ENCODE data around the gene METTL24.
"Not testable (repeated sequence)": the region's sequence is repeated elsewhere in the genome, so short reads cannot be mapped to it uniquely, and the experiment has no call there.

Gene METTL24

DNA sequence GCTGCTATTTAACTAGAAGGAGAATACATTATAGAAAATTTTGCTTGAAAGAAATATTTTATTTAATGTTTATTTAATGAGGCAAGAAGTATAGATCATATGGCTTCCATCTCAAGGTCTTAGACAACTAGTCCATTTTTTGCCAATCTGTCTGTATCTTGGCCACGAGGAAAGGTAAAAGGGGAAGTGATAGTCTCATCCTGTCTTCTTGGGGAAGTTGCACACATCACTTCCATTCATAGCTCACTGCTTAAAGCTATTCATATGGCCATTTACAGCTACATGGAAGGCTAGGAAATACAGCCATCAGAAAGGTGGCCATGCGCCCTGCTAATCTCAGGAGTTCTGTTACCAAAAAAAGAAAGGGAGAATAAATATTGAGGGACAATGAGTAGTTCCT, 50.8 kb downstream of the METTL24 start:
- no peak for DNase-seq

DNA sequence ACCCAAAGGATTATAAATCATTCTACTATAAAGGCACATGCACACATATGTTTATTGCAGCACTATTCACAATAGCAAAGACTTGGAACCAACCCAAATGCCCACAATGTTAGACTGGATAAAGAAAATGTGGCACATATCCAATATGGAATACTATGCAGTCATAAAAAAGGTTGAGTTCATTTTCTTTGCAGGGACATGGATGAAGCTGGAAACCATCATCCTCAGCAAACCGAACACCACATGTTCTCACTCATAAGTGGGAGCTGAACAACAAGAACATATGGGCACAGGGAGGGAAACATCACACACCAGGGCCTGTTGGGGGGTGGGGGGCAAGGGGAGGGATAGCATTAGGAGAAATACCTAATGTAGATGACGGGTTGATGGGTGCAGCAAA, 52.3 kb downstream of the METTL24 start:
- DNase-seq, result not testable (repeated sequence)

DNA sequence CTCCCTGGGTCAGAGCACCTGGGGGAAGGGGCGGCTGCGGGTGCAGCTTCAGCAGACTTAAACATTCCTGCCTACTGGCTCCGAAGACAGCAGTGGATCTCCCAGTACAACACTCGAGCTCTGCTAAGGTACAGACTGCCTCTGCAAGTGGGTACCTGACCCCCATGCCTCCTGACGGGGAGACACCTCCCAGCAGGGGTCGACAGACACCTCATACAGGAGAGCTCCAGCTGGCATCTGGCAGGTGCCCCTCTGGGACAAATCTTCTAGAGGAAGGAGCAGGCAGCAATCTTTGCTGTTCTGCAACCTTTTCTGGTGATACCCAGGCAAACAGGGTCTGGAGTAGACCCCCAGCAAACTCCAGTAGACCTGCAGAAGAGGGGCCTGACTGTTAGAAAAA, 54.5 kb downstream of the METTL24 start:
- not testable (repeated sequence) for DNase-seq

DNA sequence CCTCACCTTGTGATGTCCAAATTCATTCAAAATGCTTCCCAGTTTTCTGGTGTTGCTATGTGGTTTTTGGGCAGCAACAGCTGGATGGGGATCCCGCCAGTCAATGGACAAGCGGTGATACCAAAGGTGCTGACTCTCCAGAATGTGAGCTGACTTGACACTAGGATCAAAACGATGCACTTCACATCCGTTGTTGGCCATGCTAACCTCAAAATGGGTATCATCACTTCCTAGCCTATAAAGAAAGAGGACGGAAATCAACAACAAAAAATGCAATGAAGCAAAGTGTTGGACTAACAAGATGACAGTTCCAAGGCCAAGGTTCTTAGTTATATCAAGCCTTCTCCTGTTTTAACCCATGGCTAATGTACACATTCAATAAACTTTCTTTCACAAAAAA, 59.2 kb downstream of the METTL24 start:
- no peak for DNase-seq

DNA sequence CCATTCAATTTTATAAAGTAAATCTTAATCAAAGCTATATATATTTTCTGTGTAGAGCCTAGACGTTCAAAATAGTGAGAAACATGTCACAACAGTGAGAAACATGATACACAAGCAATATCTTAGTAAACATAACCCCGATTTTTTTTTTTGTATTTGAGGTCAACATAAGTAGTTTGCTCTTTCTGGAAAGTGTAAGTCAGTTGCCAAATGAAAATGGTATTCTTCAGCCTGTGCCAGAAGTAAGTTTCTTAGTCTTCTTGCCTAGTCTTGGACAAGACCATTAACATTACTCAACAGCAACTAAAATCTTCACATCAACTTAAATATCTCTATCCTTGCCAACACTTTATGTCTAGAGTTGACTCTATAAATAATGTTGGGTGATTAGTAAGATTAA, 59.7 kb downstream of the METTL24 start:
- no peak for DNase-seq

DNA sequence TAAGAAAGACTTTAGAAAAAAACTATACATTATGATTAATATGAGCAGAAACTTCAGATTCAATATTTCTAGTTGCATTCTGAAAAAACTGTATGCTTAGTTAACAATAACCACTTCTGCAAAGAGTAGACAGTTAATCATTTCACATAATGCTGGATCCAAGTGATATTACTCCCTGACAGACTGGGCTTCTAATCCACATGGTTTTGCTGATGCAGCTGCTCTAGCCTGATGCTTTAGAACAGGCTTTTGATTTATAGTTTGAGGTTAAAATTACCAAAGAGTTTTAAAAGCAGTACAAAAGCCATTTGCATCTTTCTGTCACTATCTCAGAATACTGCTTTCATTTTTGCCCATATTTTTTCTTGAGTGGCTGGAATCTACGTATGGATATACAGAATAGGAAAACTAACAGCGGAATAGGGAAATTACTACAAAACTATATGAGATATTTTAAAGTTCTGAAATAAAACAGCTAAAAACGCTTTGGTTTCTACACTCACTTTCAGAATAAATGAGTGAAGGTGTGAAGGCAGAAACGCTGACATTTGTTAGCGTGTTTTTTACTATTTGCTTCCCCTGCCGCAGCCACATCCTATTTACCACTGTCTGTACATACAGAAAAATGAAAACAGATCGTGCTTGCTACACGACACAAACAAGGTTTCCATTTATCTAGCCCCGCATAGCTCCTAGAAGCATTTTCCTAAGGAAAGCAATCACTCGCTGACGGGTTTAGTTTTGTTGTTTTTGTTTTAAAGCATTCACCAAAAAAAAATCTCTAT, 61.7 kb downstream of the METTL24 start:
- no peak for DNase-seq

DNA sequence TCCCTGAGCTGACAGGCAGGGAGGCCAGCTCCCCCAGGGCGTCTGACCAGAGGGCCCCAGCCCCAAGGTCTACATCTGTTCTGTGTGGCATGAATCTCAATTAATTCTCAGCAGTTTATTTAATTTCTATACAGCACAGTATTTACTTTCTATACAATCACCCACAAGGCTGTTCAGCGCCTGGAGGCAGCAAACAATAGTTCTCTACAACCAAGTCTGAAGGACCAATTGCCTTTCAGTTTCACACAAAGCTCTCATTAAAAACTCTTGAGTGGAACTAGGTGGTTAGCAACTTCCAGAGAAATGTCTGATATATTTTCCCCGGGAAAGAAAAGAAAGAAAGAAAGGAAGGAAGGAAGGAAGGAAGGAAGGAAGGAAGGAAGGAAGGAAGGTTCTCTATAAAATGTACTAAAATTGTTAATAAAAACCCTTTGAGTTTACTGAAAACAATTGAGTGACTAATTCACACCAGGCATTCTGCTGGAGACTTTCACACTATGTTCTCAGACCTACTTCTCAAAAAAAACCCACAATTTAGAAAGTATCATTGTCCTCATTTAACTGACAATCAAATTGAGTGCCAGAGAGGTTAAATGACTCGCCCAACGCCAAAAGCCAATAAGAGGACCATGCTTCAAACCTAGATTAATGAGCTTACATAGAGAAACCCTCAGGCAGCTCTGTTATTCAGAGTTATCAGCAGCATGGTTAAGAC, 62.5 kb downstream of the METTL24 start:
- no peak for DNase-seq

DNA sequence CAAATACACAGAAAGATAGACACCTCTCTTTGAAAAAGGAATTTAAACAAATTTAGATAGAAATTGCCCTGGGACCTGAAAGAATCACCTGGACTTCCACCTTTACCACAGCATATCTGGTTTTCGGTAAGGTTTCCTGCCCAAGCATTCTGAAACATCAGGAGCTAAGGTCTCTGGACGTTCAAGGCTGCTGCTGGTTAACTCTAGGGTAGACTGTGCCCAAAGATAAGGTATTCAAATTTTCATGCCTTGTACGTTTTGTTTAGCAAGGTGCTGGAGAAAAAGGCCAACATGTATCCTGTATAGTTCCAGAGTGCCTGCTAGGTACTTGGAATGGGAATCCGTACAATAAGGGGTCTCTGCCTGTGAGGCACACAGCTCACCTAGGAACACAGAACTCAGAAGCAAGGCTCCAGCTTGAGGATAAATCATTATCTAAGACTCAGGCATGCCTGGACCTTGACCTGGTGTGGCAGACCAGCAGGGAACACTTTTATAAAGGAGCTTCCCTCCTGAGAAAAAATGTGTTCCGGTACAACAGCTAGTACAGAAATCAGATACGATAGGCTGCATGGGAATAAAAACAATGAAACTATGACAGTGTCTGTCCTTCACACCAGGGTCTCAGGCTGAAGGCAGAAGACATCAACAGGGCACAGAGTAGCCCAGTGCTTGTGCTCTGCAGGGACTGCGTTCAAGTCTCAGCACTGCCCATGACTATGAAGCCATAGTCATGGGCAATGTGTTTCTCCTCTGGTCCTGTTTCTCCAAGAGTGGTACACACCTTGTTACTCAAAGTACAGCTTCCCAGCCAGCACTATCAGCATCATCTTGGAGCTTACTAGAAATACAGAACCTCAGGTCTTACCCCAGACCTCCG, 70.4 kb downstream of the METTL24 start:
- DNase-seq, result no peak

DNA sequence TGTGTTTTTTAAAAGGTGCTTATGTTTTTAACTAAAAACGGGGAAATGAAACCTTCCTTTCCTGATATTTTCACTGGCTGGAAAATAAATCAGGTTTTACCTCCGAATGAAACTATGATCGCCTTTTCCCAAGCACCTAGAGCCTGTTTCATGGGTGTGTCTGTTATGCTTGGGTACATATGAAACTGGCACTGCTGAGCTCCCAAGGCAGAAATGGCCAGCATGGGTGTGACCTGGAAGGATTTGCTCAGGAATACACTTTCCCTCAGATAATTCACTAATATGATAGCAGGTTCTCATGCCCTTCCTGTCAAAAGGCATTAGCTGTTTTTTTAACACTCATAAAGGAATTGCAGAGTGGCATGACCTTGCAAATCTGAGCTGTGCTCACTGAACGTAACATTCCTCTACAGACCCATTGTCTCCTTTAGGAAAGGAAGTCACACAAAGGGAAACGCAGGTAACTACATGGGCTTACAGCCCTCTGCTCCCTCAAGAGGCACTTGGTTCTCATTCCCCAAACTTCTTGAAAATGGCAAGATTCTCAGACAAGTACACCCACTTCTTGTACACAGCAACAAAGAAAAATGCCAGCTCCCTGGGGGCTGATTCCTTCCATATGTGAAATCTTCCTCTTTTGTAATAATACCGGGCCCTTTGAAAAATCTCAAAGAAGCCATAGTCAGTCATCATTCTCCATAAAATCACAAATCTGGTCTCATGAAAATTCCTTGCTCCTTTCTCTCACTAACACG, 72.7 kb downstream of the METTL24 start:
- no peak for DNase-seq

DNA sequence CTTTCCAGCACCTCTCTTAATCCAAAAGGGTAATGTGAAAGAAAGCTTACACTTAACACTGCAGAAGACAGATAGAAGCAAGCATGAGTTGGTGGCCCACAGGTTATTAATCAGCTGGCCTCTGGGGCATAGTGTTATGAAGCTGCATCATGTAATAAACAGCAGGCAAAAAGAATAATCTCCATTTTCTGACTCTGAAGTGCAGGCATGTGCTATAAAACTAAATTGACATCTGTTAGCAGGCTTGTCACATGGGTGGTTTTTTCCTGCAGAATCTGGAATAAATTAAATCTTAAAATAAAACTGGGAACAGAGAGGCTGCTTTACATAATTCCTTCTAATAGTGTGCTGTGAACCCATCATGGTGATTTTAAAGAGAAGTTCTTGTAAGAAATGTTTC, 73.3 kb downstream of the METTL24 start:
- DNase-seq, result no peak

DNA sequence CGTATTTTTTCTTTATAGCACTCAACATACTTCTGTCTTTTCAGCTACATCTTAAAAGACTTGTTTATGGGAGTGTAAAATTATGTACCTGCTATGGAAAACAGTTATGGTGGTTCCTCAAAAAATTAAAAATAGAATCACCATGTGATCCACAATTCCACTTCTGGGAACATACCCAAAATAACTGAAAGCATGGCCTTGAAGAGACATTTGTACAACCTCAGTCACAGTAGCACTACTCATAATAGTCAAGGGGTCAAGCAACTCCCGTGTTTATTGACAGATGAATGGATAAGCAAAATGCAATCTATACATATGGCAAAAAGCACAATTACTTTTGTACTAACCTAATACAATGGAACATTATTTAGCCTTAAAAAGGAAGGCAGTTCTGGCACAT, 74.5 kb downstream of the METTL24 start:
- no peak for DNase-seq

DNA sequence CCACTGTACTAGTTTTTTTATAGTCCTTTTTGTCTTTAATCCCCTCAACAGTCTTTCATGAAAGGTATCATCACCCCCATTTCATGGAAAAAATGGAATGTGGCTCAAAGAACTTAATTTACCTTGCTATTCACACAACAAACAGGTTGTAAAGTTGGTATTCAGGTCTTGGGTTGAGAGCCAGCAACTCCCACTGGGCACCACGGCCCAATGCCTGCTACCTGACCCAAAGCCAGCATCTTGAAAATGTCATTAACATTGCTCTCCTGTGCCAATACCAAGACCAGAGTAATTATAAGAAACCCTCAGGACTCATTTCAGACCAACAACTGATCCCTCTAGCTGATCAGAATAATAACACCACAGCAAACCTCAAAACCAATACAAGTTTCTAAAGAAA, 75.7 kb downstream of the METTL24 start:
- DNase-seq, result no peak

DNA sequence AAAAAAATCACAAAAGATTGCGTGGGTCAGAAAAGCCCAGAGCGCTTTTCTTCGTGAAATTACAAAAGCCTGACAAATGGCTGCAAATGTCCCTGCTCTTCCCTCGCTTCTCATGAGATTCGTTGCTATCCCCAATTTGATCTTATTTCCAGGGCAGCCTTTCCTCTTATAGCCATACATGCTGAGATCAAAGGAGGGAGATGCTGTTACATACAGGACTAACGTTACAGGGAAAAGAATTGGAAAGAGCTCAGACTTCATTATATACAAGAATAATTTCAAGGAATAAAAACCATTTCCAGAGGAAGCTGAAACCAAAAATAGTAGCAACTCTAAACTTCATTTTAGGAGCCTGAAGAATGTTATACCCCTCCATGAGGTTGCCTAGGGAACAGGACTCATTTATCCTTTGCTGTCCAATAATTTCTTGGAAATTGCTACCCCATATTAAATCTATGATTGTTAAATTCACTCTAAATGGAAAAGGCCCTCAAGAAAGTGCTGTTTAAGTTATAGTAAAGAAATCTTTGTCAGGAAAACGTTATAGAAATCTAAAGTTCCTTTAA, 81.0 kb downstream of the METTL24 start:
- no peak for DNase-seq

DNA sequence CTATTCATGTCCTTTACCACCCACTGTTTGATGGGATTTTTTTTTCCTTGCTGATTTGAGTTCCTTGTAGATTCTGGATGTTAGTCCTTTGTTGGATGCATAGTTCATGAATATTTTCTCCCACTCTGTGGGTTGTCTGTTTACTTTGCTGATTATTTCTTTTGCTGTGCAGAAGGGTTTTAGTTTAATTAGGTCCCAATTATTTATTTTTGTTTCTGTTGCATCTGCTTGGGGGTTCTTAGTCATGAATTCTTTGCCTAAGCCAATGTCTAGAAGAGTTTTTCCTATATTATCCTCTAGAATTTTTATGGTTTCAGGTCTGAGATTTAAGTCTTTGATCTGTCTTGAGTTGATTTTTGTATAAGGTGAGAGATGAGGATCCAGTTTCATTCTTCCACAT, 85.4 kb downstream of the METTL24 start:
- not testable (repeated sequence) for DNase-seq

DNA sequence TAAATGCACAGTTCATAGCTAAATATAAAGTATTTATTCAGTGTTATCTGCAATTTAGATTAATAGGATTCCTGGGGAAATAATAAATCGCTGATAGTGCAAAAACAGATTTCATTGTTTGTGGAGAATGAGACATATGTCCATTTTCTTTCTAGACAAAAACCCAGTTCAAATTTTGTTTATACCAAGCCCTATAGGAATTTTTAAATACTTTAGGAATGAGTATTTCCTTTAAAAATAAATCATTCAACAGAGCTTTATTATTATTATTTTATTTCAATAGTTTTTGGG, 86.5 kb downstream of the METTL24 start:
- no peak for DNase-seq

DNA sequence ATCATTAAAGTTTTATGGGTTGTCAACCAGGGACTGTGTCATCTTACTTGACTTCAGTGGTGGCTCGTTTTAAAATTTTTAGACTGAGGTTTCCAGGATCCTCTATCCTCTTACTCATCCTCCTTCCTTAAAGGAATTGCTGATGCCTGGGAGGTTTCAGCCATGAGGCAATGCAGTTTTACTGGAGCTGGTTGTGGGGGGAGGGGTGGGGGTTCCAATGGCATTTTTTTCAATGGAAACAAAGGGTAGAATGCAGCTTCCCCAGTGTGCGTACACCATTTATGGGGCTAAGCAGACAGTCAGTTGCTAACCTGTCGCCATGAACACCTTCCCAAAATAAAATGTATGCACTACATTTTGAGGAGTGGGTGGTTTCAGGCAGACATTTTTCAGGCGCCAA, 88.0 kb downstream of the METTL24 start:
- DNase-seq, result no peak

DNA sequence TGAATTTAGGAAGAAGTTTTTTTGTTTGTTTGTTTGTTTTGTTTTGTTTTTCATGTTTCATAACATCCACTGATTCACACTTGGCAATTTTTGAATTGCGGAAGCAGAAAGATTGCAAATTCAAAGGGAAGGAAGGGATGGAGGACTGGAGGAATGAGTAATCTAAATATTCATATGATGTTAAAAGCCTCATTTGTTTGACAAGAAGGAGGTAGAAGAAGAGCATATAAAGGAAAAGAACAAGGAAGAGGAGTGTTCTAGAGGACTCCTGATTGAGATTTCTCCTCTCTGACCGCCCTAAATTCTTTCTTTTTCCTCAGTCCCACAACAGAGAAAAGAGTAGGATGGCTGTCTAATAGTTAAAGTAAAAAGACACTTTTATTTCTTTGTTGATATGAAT, 88.5 kb downstream of the METTL24 start:
- DNase-seq, result no peak

DNA sequence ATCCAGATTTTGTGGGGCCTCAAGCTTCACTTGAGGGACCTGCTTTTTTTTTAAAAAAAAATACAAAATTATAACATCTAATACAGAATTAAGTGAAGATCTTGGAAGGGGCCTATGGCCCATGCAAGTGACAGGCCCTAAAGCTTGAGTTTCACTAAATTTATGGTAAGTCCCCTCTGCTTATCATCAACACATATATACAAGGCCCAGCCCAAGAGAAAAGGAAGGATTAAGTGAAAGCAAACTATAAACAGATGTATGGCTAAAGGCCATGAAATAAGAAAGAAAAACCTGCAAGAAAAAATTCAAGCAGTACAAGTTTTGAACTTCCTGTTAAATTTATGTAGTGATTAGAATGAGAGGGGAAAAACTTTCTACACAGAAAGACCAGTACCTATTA, 91.2 kb downstream of the METTL24 start:
- DNase-seq, result no peak

DNA sequence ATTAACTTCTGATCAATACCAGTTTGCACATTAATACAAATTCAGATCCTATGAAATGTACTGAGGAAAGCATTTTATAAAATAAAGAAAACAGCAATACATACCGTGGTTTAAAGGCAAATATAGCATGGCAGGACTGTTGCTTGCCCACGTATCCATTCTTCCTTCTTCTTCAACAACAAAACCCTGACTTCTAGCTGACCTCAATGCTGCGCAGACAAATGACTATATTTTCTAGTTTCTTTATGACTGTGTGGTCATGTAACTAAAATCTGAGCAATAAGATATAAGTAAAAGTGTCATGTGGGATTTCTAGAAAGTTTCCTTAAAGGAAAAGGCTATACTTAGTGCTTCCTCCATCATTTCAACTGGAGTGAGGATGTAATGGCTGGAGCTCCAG, 92.9 kb downstream of the METTL24 start:
- DNase-seq, result no peak

DNA sequence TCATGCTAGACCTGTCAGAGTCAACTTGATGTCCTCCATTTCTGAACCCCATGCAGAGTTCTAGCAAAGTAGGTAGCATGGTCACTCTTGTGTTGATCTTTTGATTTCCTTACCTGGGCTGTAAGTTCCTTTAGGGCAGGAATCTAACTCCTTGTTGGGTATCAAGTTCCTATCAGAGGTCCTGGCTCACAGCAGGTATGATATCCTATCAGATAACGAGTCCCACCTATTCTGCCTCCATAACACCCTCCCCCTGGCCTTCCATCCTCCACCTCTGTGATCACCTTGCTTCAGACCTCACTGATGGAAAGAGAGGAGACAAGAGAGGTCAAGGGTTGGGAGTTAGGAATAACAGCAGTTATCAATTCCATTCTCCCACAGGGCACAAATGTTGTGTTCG, 101.8 kb downstream of the METTL24 start:
- no peak for DNase-seq

DNA sequence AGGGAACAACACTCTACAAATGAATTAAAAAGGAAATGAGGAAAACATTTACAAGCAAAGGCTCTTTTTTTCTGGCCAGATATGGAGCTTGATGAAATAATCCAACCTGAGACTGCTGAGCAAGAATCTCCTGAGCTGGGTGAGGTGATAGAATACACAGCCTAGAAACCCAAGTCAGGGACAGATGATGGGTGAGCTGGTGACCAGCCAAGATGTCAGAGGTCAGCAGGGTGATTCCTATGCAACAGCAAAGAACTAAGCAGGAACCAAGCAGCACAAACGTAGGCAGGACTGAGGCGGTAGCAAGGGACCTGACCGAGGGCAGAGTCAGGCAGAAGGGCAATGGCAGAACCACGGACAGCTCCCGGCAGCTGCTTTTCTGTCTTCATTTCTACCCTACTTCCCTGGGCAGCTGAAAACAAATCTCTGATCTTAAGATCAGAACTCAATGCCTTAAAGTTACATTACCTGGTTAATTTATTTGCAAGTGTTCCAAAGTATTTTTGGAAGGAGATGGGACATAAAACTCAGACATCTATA, 102.9 kb downstream of the METTL24 start:
- DNase-seq, result no peak

DNA sequence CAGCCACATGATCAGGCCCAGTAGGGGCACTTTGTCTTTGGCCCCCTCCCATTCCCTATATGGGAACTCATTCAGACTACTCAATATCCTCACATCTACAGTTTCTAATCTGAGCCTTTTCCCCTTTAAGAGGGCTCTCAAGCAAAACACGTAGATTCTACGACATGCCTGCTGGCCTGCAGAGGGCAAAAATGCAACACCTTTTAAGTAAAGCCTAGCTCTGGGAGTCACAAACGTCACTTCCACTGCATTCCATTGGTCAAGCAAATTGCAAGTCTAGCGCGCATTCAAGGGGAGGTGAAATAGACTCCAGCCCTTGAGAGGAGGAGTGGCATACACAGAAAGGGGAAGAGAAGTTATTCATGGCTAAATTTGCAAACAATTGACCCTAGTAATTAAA, 107.3 kb downstream of the METTL24 start:
- no peak for DNase-seq

DNA sequence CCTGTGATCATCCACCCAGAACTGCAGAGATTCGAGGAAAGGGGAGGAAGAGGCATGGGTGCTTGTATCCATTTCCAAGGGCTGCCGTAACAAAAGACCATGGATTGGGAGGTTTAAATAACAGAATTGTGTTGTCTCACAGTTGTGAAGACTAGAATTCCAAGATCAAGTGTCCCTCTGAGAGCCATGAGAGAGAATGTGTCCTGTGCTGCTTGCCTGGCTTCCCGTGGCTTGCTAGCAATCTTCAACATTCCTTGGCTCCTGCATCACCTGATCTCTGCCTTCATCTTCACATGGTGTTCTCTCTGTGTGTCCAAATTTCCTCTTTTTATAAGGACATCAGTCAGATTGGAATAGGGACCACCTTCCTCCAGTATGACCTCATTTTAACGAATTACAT, 108.1 kb downstream of the METTL24 start:
- no peak for DNase-seq
